ENCODE data around the gene DHH.

Gene DHH

GRCh38 chr12:49054524-49054923 is 40.1 kb downstream of the DHH start:
- Histone ChIP-seq H3K36me3 (peaks cover 63% of the 10 kb centered on the region), H3K9ac (no peak overlapping the region), H4K20me1 (peaks cover 100% of the 10 kb centered on the region), H3K27me3 (no peaks in the 10 kb centered on the region), H3K4me2 (no peak overlapping the region), H3K27ac (no peak overlapping the region), H3K4me3 (no peak overlapping the region), H3K9me3 (no peaks in the 10 kb centered on the region), H3K4me1 (peaks cover 27% of the 10 kb centered on the region)
- TF ChIP-seq Cebpa-rat (IDR thresholded peaks at IDR 0.05): no peak

- Histone ChIP-seq H4K20me1 (peaks cover 100% of the 10 kb centered on the region), H3K27ac (no peak overlapping the region), H3K9me3 (no peaks in the 10 kb centered on the region), H3K9ac (no peak overlapping the region), H3K4me2 (no peak overlapping the region), H3K27me3 (no peaks in the 10 kb centered on the region), H3K4me1 (peaks cover 27% of the 10 kb centered on the region), H3K4me3 (no peak overlapping the region), H3K36me3 (peaks cover 67% of the 10 kb centered on the region)
- TF ChIP-seq Cebpa-rat (IDR thresholded peaks at IDR 0.05): no peak
Measured at GRCh38 chr12:49054096-49054495, 40.5 kb downstream of the DHH start.

- no peak for TF ChIP-seq Cebpa-rat (IDR thresholded peaks at IDR 0.05)
- Histone ChIP-seq H3K9ac (no peak overlapping the region), H3K9me3 (no peaks in the 10 kb centered on the region), H3K4me1 (peaks cover 26% of the 10 kb centered on the region), H3K27ac (no peak overlapping the region), H3K4me2 (no peak overlapping the region), H3K36me3 (peaks cover 82% of the 10 kb centered on the region), H3K27me3 (no peaks in the 10 kb centered on the region), H3K4me3 (no peak overlapping the region), H4K20me1 (peaks cover 100% of the 10 kb centered on the region)
Measured at GRCh38 chr12:49052451-49053208, 42.0 kb downstream of the DHH start.

- no peak overlapping the region for H3K9ac ChIP-seq
- no peak for TF ChIP-seq Cebpa-rat (IDR thresholded peaks at IDR 0.05)
- H4K20me1 ChIP-seq: peaks cover 100% of the 10 kb centered on the region
- H3K4me1 ChIP-seq: peaks cover 18% of the 10 kb centered on the region
- H3K9me3 ChIP-seq: no peaks in the 10 kb centered on the region
- H3K27ac ChIP-seq: no peak overlapping the region
- H3K4me3 ChIP-seq: no peak overlapping the region
- no peak overlapping the region for H3K4me2 ChIP-seq
- no peaks in the 10 kb centered on the region for H3K27me3 ChIP-seq
- peaks cover 89% of the 10 kb centered on the region for H3K36me3 ChIP-seq
Measured at GRCh38 chr12:49051777-49052438, 42.7 kb downstream of the DHH start.

- peaks cover 13% of the 10 kb centered on the region for H3K4me1 ChIP-seq
- peaks cover 94% of the 10 kb centered on the region for H3K36me3 ChIP-seq
- H4K20me1 ChIP-seq: peaks cover 100% of the 10 kb centered on the region
- no peak overlapping the region for H3K4me3 ChIP-seq
- H3K9ac ChIP-seq: no peak overlapping the region
- H3K9me3 ChIP-seq: no peaks in the 10 kb centered on the region
- H3K27ac ChIP-seq: no peak overlapping the region
- no peaks in the 10 kb centered on the region for H3K27me3 ChIP-seq
- TF ChIP-seq Cebpa-rat (IDR thresholded peaks at IDR 0.05): no peak
- no peak overlapping the region for H3K4me2 ChIP-seq
Measured at GRCh38 chr12:49051373-49051764, 43.2 kb downstream of the DHH start.

- Histone ChIP-seq H4K20me1 (peaks cover 100% of the 10 kb centered on the region), H3K27me3 (no peaks in the 10 kb centered on the region), H3K27ac (no peak overlapping the region), H3K36me3 (peaks cover 100% of the 10 kb centered on the region), H3K4me1 (peaks cover 8% of the 10 kb centered on the region), H3K4me2 (no peak overlapping the region), H3K9me3 (no peaks in the 10 kb centered on the region), H3K9ac (no peak overlapping the region), H3K4me3 (no peak overlapping the region)
- no peak for TF ChIP-seq Cebpa-rat (IDR thresholded peaks at IDR 0.05)
Measured at GRCh38 chr12:49050507-49051372, 43.9 kb downstream of the DHH start.

- Histone ChIP-seq H3K36me3 (peaks cover 100% of the 10 kb centered on the region), H3K4me1 (no peaks in the 10 kb centered on the region), H3K4me3 (no peak overlapping the region), H4K20me1 (peaks cover 100% of the 10 kb centered on the region), H3K4me2 (no peak overlapping the region), H3K27ac (no peak overlapping the region), H3K9ac (no peak overlapping the region), H3K27me3 (no peaks in the 10 kb centered on the region), H3K9me3 (no peaks in the 10 kb centered on the region)
- TF ChIP-seq Cebpa-rat (IDR thresholded peaks at IDR 0.05): no peak
Measured at GRCh38 chr12:49049566-49050224, 44.9 kb downstream of the DHH start.

- Histone ChIP-seq H3K27me3 (no peaks in the 10 kb centered on the region), H3K36me3 (peaks cover 100% of the 10 kb centered on the region), H3K4me3 (no peak overlapping the region), H4K20me1 (peaks cover 100% of the 10 kb centered on the region), H3K4me1 (no peaks in the 10 kb centered on the region), H3K27ac (no peak overlapping the region), H3K4me2 (no peak overlapping the region), H3K9me3 (no peaks in the 10 kb centered on the region), H3K9ac (no peak overlapping the region)
- no peak for TF ChIP-seq Cebpa-rat (IDR thresholded peaks at IDR 0.05)
Measured at GRCh38 chr12:49048953-49049352, 45.6 kb downstream of the DHH start.

GRCh38 chr12:49046129-49046895 is 48.3 kb downstream of the DHH start:
- no peaks in the 10 kb centered on the region for H3K4me1 ChIP-seq
- H3K9me3 ChIP-seq: no peaks in the 10 kb centered on the region
- no peak overlapping the region for H3K27ac ChIP-seq
- H3K27me3 ChIP-seq: no peaks in the 10 kb centered on the region
- H3K9ac ChIP-seq: no peak overlapping the region
- TF ChIP-seq Cebpa-rat (IDR thresholded peaks at IDR 0.05): no peak
- H3K4me3 ChIP-seq: no peak overlapping the region
- H3K4me2 ChIP-seq: no peak overlapping the region
- peaks cover 100% of the 10 kb centered on the region for H3K36me3 ChIP-seq
- peaks cover 100% of the 10 kb centered on the region for H4K20me1 ChIP-seq
